NCI-H2081 treated with DMSO at 0.1 percent for 48 hours (cell line): ENCODE measurements around the gene FGD4.

Source experiments
- DNase-seq: peaks from one replicate; lab custom pipeline; 2025; lab: John Stamatoyannopoulos, UW

Gene FGD4

DNA sequence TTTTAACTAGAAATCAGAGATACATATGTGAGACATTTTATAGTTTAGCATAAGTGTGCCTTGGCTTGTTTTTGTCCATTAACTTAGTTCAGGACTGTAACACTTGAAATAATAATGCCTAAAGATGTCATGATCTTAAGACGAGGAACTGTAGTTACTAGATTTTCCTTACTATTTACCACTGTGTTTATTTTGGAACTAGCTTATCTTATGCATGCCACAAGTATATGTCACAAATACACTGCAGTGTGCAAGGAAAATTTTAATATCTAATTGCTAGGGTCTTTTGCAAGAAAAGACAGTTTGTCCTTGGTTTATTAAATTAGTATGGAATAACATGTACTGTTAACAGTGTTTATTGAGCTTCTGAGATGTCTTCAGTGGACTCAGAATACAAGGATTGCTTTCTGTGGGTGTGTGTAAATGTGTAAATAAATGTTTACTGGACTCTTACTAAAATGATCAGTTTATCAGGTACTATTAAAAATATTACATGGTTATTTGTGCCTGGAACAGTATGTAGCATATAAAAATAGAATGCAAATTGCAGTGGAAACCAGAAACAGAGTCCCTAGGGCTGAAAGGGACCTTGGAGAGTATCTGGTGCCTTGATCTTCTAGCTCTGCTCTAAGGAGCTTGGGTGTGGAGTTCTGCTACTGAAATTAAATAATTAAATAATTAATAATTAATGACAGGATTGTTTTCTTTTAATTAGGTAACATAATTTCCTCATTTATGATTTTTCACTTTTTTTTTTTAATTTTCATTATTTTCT lies 58.1 kb downstream of the FGD4 start:
- DNase-seq = no peak

DNA sequence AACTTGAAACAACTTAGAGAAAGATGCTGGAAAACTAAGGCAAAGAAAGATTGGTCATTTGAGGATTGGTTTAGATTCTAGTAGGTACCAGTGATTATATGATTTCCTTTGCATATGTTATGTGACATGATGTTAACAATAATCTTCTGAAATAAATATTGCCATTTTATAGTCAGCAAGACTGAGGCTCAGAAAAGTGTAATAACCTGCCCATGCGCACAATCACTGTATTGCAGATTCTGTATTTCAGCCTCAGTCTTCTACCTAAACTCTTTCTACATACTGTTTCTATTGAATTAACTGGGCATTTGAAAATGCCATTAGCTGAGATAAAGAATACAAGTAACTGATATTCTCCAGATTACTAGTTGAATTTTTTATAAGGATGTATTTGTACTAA lies 61.3 kb downstream of the FGD4 start:
- no peak for DNase-seq

DNA sequence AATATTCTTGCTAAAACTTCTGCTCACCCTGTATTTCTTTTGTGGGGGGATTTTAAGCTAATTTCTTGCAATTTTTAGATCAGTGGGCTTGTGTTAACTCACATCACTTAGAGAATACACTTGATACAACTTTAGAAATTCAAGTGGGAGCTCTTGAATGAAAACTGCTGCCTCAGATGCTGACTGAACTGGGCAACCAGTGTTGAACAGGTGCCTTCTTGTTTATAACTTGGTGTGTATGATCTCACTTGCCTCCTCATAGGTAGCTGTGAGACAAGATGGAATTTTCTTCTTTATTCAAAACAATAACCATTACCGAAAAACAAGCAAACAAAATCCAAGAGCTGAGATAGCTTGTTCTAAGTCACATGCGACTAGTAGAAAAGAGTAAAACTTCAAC lies 63.5 kb downstream of the FGD4 start:
- DNase-seq = no peak

DNA sequence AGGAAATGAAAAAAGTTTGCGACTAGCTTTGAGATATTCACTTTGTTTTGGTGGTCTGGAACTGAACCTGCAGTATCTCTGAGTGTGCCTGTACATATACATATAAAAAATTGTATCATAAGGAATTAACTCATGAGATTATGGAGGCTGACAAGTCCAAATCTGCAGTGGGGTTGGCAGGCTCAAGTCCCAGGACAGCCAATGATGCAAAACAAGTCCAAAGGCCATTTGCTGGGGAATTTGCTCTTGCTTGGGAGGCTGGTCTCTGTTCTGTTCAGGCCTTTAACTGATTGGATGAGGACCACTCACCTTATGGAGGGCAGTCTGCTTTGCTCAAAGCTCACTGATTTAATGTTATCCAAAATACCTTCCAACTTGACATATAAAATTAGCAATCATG lies 66.8 kb downstream of the FGD4 start:
- no peak for DNase-seq

DNA sequence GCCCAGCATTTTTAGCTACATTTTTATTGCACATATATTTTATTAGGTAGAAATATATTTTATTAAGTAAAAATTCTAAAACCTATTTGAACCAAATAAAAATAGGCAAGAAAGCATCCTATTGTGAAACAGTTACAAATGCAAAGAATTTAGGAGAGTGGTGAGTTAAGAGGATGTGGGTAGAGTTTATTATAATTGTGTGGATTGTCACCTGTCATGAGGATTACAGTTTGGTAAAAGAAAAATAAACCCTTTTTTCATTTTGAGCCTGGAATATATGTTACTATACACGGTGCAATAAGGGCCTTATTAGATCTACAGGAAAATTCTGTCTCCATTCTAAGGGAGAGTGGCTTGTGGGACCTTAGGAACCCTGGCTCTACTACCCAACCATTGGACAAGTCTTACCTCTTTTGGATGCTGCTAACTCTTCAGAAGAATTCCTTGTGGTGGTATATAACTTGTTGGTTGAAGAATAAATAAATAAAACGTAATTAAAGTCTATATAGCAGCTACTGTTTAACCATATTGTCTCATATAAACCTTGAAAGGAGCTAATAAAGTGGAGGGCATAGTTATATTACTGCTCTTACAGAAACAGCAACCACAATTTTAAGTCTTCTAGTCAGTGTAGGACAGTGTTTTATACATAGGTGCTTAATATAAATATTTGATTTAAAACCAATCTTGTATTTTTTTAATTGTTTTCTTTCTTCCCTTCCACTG lies 67.8 kb downstream of the FGD4 start:
- DNase-seq = no peak

DNA sequence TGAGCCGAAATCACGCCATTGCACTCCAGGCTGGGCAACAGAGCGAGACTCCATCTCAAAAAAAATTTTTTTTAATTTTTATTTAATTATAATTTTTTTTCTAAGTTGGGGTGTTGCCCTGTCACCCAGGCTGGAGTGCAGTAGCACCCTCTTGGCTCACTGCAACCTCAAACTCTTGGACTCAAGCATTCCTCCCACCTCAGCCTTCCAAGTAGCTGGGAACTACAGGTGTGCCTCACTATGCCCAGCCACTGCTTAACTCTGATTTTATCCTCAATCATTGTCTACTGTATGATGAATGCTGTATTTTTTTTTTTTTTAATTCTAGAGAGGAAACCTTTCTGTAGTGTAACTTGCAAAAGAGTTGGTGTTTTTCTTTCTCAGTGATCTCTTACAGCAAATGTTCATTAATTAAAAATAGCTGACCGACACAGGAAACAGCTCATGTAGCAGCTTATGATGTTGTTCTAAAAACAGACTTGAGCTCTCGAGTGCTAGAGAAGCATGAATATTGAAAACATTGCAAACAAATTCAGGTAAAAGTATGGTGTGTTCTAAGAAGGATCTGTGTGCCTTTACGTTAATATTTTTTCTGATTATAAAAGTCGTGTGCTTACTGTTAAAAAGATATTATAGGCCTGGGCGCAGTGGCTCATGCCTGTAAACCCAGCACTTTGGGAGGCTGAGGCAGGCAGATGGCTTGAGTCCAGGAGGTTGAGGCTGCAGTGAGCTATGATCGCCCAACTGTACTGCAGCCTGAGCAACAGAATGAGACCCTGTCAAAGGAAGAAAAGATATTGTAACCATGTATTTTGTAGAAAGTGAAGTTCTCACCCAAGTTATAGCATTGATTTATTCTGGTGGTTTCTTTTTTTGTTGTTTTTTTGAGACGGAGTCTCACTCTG lies 68.9 kb downstream of the FGD4 start:
- DNase-seq = no peak

DNA sequence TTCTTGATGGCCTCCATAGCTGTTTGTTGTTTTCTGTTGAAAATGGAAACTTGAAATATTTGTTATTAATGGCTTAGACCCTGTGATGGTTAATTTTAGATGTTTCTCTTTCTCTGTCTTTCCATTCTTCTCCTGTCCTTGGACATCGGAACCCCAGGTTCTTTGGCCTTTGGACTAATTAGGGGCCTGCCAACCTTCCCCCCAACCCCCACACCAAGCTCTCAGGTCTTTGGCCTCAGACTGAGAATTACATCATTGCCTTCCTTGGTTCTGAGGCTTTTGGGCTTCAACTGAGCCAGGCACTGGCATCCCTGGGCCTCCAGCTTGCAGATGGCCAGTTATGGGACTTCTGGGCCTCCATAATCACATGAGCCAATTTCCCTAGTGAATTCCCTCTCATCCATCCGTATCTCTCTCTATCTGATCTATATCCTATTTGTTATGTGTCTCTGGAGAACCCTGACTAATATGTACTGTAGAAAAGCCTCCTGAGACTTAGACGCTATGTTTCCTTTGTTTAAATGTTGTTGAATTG lies 71.6 kb downstream of the FGD4 start:
- no peak for DNase-seq

DNA sequence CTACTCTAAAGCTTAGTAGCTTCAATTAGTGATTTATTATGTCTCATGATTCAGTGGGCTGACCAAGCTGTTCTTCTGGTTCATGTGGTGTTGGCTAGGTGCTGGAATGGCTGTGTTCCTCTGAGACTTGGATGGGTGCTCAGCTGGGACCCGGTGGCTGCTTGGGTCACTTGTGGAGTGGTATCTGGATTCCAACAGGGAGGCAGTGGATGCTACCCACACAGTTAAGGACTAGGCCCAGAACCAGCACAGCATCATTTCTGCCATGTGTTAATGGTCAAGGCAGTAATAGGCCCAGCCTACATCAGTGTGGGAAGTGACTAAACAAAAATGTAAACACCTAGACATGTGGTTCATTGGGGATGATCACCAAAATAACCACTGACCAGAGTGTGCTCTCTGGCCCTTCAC lies 72.2 kb downstream of the FGD4 start:
- no peak for DNase-seq

DNA sequence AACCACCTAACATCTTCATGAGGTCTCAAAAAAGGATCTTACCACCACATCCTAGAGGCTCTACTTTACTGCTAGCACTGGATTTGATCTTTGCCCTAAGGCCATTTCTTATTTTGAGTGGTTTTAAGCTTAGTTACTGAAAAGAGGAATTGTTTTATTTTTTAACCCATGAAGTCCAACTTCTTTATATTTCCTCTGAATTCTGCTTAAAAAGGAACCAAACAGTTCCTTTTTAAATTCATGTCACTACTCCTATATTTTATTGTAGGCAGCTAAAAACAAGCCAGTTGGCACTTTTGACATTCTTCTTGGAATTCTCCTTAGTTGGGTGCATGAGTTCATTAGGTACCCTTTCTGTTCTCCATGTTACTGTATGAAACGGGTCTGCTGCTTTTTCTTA lies 76.4 kb downstream of the FGD4 start:
- DNase-seq = no peak

DNA sequence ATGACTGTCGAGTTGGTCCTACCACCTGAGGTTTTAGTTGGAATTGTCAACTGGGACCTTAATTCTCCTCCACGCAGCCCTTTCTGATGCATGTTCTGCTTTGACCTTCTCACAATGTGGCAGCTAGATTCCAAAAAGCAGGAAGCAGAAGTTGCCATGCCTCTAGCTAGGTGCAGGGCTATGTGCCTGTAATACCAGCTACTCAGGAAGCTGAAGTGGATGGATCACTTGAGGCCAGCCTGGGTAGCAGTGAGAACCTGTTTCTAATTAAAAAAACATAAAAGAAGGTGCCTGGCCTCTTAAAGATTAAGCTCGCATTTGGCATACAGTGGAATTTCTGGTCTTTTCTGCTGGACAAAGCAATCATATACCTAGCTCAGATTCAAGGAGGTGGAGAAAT lies 77.1 kb downstream of the FGD4 start:
- no peak for DNase-seq

DNA sequence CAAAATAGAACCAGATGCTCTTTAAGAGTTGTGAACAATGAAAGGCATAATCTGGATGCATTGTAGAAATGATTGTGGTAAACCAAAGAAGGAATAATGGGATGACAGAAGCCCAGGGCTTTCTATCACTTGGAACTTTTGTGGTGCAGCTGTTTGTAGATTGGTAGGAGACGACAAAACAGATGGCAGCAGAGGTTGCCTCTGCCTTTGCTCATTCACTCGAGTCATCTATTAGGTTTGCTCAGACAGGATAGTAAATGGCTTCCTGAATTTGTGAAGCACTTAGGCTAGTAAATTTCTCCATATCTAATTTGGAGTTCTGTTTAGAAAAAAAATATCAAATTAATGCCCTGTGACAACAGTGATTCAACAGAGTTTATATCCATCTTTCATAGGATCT lies 78.4 kb downstream of the FGD4 start:
- no peak for DNase-seq

DNA sequence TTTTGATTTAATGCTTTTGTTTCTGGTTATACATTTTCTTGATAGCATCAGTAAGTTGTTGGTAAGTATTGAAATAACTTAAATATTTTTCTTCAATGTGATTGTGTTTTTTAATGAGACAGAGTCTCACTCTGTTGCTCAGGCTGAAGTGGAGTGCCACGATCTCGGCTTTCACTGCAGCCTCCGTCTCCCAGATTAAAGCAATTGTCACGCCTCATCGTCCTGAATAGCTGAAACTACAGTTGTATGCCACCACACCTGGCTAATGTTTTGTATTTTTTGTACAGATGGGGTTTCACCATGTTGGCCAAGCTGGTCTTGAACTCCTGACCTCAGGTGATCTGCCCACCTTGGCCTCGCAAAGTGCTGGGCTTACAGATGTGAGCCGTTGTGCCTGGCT lies 78.8 kb downstream of the FGD4 start:
- no peak for DNase-seq

DNA sequence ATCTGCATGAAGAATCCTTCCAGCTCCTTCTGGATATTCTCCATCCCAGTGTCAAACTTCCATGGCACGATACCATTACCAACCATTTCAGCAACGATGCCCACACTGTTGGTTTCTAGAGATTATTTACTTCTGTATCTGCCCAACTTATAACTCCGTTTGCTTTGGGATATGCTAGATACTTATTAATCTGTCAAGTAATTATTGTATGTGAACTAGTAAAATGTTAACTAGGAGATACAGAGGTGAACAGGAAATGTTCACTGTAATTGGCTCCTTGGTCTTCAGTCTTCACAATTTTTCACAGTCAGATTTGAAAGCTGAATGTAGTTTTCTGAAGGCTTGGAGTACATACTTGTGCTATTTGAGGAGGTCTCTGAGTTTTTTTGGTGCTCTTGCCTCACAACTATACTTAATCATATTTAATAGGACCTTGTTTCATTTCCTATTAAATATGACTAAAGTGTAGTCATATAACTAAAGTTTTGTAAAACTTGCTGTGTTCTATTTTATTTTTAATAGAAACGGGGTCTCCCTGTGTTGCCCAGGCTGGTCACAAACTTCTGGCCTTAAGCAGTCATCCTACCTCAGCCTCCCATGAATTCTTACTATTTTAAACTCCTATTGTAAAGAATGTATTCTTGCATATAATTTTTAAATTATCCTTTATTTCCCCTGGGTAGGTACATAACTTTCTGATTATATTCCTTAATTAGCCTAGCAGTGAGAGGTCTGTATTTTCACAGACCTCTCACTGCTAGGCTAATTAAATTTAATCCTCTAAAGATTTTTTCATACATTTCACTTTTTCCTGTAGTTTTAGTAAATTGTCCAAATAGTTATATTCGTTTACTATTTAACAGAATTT lies 79.7 kb downstream of the FGD4 start:
- DNase-seq = no peak

DNA sequence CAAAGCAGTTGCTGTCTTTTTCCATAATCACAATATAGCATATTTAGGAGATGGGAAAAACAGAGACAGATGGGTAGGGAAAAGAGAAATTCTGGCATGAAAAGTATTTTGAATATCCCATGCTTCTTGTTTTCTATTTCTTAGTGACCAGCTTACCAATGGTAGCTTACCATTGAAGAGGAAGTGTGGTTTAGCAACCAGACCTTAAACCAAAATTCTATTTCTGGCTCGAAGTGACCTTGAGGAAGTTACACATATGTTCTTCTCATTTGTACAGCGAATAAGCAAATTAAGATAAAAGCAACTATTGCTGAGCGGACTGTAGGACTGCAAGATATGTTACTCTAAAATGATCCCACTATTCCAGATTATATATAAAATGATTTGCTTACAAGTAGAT lies 82.9 kb downstream of the FGD4 start:
- no peak for DNase-seq

DNA sequence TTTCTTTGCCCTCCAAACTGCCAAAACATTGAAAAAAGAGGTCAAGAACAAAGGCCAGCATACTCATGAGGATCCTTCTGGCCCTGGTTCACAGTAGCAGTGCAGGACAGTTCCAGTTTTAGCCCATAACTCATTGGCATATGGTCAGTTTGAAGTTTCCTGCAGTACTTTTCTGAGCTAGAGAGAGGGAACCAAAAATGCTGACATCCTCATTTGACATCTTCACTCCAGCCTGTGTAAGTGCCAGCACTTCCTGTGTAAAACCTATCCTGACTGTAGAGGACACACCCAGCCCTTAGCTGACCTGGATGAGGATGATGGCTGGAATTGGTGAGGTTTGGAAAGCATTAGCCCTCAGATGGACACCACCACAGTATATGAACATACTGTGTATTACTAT lies 84.1 kb downstream of the FGD4 start:
- no peak for DNase-seq

DNA sequence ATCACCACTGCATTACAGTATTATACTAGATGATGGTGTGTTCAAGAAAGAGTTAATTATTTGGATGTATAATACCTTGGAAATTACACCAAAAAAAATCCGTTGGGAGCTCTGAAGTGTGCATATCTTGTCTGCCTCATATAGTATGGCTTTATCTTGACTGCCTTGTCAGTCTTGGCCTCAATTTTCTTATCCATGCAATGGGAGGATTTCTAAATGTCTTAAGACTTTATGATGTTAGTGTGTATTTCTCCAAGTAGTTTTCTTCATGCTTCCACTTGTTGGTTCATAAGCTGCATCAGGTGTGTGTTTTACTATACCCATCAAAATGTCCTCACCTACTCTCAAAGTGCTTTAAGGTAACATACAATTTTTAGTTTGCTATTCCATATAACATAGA lies 84.6 kb downstream of the FGD4 start:
- no peak for DNase-seq

DNA sequence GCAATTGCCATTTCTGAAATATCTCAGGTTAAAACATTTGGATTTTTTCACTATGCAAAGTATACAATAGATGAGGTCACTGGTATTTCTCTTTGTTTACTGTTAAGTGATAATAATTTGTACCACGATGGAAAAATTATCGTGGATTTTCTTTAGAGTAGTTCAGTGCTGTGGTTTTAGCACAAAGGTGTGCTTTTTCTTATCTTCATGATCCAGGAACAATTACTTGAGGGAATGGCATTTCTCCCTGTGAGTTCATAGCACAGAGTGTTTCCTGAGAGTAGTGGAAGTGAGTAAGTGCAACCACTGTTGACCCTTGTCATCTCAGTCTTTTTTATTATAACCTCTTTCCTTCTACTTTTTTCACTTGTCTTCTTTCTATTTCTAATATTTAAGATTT lies 86.8 kb downstream of the FGD4 start:
- no peak for DNase-seq

DNA sequence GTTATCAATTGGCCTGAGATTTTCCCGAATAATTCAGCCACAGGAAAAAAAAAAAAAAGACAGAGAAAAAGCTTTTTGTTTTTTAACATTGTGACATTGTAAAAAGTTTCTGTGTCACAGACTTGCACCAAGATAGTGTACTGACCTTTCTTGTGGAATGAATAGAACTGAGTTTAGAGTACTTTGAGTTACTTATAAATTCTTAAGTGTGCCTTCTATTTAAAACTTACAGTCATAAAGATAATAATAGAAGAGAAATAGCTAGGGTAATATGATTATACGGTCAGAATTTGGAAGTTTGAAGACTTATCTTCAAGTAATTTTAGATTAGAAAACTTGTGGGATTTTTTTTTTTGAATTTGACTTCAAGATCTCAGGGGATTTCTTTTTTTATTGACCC lies 88.8 kb downstream of the FGD4 start:
- no peak for DNase-seq

DNA sequence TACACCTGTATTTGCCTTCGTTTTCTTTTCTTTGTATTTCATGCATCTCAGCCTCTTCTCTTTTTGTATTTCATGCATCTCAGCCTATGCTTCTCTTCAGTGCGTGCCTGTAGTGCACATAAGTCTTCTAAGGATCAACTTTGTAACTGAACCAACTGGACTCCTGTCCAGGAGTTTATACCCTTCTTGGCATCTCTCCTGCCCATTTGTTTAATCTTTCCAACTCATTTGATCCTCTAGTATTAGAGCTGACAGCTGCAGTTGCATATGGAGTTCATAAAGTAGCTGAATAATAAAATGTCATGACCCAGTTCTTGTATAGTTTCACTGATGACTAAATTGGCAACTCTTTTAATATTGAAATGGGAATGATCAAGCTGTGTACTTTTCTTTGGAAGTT lies 89.7 kb downstream of the FGD4 start:
- no peak for DNase-seq

DNA sequence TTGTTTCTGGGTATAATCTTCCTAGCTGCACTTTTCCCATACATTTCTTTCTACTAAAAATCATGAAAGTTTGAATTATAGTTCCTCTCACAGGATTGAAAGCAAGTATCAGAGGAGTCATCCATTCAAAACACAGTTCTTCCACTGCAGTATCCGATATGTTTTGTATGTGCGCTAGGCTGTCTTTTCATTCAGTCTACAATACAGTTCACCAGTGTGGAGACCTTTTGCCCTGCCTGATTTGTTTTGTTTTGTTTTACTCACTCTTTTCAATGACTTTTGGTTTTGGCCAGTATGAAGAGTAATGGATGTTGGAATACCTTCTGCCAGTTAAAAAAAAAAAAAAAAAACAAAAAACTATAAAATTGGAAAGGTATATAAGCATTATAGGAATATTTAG lies 91.4 kb downstream of the FGD4 start:
- DNase-seq = no peak

DNA sequence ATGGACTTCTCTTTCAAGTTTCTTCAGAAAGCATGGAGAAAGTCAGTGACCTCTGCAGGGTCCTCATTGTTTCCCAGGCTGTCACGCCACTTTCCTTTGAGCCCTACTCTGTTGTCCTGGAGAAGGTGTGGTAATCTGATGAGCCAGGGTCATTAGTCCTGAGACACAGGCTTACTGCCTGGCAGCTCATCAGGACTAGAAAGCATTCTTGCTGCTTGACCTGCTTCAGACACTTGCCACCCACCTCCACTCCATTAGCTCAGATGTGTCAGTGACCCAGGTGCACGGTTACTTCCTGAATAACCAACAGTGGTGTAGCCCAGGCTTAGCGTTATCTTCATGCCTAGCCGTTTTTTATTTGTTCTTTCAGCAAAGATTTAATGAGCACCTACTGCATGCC lies 93.9 kb downstream of the FGD4 start:
- no peak for DNase-seq

DNA sequence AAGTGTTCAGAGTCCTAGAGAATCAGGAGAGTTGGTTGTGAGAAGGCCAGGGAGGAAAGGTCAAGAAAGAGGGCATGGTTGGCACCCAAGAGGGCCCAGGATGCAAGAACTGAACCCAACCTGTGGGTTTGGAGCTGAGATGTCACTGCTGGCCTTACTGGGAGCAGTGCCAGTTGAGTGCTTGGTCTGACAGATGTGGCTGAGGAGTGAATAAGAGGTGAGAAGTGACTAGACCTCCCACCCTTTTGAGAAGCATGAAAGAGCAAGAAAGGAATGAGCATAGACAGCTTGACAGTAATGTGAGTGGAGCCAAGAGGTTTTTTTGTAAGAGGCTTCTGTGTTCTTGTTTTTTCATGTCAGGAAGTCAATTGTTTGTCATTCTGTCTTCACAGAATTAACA lies 95.3 kb downstream of the FGD4 start:
- no peak for DNase-seq
